HG03039 (cell line): ENCODE data around the gene NPAS3.

Experiments
- ATAC-seq: cut with Tn5 transposase; IDR thresholded peaks from one replicate; pipeline ENCODE4 v1.9.1; 2021; ENCODE audit warnings: mild to moderate bottlenecking, moderate library complexity; ENCODE audit not compliant: unreplicated experiment

Gene NPAS3

GRCh38 chr14:33655421-33655820 lies 716.7 kb downstream of the NPAS3 start:
- ATAC-seq = no peak

- ATAC-seq = no peak
Observed at GRCh38 chr14:33657476-33657875, 718.8 kb downstream of the NPAS3 start.

- ATAC-seq = no peak
Observed at GRCh38 chr14:33660248-33660647, 721.6 kb downstream of the NPAS3 start.

- ATAC-seq = no peak
Observed at GRCh38 chr14:33661101-33661500, 722.4 kb downstream of the NPAS3 start.

- ATAC-seq = no peak
Observed at GRCh38 chr14:33668066-33668465, 729.4 kb downstream of the NPAS3 start.

GRCh38 chr14:33669111-33669510 lies 730.4 kb downstream of the NPAS3 start:
- ATAC-seq = no peak

GRCh38 chr14:33670235-33670634 lies 731.6 kb downstream of the NPAS3 start:
- no peak for ATAC-seq

- no peak for ATAC-seq
Observed at GRCh38 chr14:33671556-33671955, 732.9 kb downstream of the NPAS3 start.

- ATAC-seq = no peak
Observed at GRCh38 chr14:33674927-33675326, 736.2 kb downstream of the NPAS3 start.

- no peak for ATAC-seq
Observed at GRCh38 chr14:33675415-33676130, 736.9 kb downstream of the NPAS3 start.

- ATAC-seq = no peak
Observed at GRCh38 chr14:33676135-33676566, 737.5 kb downstream of the NPAS3 start.

- no peak for ATAC-seq
Observed at GRCh38 chr14:33676891-33677290, 738.2 kb downstream of the NPAS3 start.

- ATAC-seq = no peak
Observed at GRCh38 chr14:33678005-33678404, 739.3 kb downstream of the NPAS3 start.

- ATAC-seq = no peak
Observed at GRCh38 chr14:33679025-33679424, 740.3 kb downstream of the NPAS3 start.

GRCh38 chr14:33679461-33680225 lies 741.0 kb downstream of the NPAS3 start:
- ATAC-seq = no peak

GRCh38 chr14:33680873-33681272 lies 742.2 kb downstream of the NPAS3 start:
- ATAC-seq = no peak

GRCh38 chr14:33682760-33683159 lies 744.1 kb downstream of the NPAS3 start:
- no peak for ATAC-seq

- ATAC-seq = no peak
Observed at GRCh38 chr14:33685026-33685425, 746.3 kb downstream of the NPAS3 start.

- ATAC-seq = no peak
Observed at GRCh38 chr14:33685698-33686097, 747.0 kb downstream of the NPAS3 start.

GRCh38 chr14:33686218-33686617 lies 747.5 kb downstream of the NPAS3 start:
- no peak for ATAC-seq

- ATAC-seq = no peak
Observed at GRCh38 chr14:33686856-33687255, 748.2 kb downstream of the NPAS3 start.

- ATAC-seq = no peak
Observed at GRCh38 chr14:33689680-33690079, 751.0 kb downstream of the NPAS3 start.
